Loucy (cell line): ENCODE measurements around the gene GTPBP4.

Experiments used
- EZH2phosphoT487 ChIP-seq: fragments of 200-600 bp; IDR thresholded peaks from 2 replicates; pipeline ENCODE4 v1.6.1; 2018; ENCODE audit warnings: antibody characterized with exemption, mild to moderate bottlenecking, moderate library complexity, borderline replicate concordance
- TF ChIP-seq, protein P1 (sequence below): fragments of 200-600 bp; sonication (generic); conservative IDR thresholded peaks from 2 replicates; pipeline ENCODE4 v1.5.1; 2014; ENCODE audit warnings: mild to moderate bottlenecking, antibody characterized with exemption, low read length

- TF ChIP-seq, protein P1, sequence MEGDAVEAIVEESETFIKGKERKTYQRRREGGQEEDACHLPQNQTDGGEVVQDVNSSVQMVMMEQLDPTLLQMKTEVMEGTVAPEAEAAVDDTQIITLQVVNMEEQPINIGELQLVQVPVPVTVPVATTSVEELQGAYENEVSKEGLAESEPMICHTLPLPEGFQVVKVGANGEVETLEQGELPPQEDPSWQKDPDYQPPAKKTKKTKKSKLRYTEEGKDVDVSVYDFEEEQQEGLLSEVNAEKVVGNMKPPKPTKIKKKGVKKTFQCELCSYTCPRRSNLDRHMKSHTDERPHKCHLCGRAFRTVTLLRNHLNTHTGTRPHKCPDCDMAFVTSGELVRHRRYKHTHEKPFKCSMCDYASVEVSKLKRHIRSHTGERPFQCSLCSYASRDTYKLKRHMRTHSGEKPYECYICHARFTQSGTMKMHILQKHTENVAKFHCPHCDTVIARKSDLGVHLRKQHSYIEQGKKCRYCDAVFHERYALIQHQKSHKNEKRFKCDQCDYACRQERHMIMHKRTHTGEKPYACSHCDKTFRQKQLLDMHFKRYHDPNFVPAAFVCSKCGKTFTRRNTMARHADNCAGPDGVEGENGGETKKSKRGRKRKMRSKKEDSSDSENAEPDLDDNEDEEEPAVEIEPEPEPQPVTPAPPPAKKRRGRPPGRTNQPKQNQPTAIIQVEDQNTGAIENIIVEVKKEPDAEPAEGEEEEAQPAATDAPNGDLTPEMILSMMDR: no peak
- no peak for TF ChIP-seq EZH2phosphoT487
Observed at GRCh38 chr10:1020958-1021357, 32.7 kb downstream of the GTPBP4 start.
